CD4-positive, CD25-positive, alpha-beta regulatory T cell (primary cell): ENCODE measurements around the gene FXYD2. TPM values are rescaled to one million over a fixed set of nuclear protein-coding genes. Genes with fewer than 3 reads are reported as not detected.

Experiments used
- ATAC-seq, 2 donors: fragments of 150-1000 bp; cut with Tn5 transposase; one replicate each; pipeline ENCODE4 v1.10.0; 2021; ENCODE audit warnings: low read depth in 2 of 2, moderate number of reproducible peaks in 2 of 2, moderate library complexity in 1 of 2
- DNase-seq, 3 donors: peaks; one replicate each; pipeline versions ENCODE4 v3.0.0 to v3.0.0-alpha.2; 2012 to 2022; ENCODE audit warnings: mixed read lengths in 1 of 3
- H3K27ac ChIP-seq: one replicate; pipeline ENCODE4 v1.7.0; 2013; ENCODE audit warnings: mild to moderate bottlenecking, low read length; ENCODE audit not compliant: insufficient read depth, poor library complexity, severe bottlenecking
- H3K27me3 ChIP-seq: one replicate; pipeline ENCODE4 v1.7.0; 2013; ENCODE audit warnings: low read length; ENCODE audit not compliant: control insufficient read depth, insufficient read depth
- H3K36me3 ChIP-seq: one replicate; pipeline ENCODE4 v1.7.0; 2013; ENCODE audit warnings: mild to moderate bottlenecking, low read length, moderate library complexity; ENCODE audit not compliant: control insufficient read depth, insufficient read depth
- H3K4me1 ChIP-seq: 2 replicates; pipeline ENCODE4 v1.7.0; 2013; ENCODE audit warnings: mild to moderate bottlenecking, low read length; ENCODE audit not compliant: insufficient read depth, control insufficient read depth, poor library complexity, severe bottlenecking
- H3K4me3 ChIP-seq: one replicate; pipeline ENCODE4 v1.7.0; 2013; ENCODE audit warnings: low read depth, mild to moderate bottlenecking, low read length, moderate library complexity
- H3K9me3 ChIP-seq, 2 experiments: 1 replicate in 1 of 2; 2 replicates in 1 of 2; pipeline ENCODE4 v1.7.0; 2013; ENCODE audit warnings: low read length in 2 of 2, mild to moderate bottlenecking in 1 of 2, moderate library complexity in 1 of 2; ENCODE audit not compliant: control insufficient read depth in 2 of 2
- H3K27ac Mint-ChIP-seq, 3 donors: one replicate each; pipeline ENCODE4 v1.8.0; 2020 to 2022; ENCODE audit warnings: mild to moderate bottlenecking in 3 of 3, mixed read lengths in 3 of 3, moderate library complexity in 2 of 3
- H3K27me3 Mint-ChIP-seq: one replicate; pipeline ENCODE4 v1.8.0; 2022; ENCODE audit warnings: mild to moderate bottlenecking, mixed read lengths
- H3K36me3 Mint-ChIP-seq: one replicate; pipeline ENCODE4 v1.8.0; 2020; ENCODE audit warnings: mixed read lengths
- H3K4me1 Mint-ChIP-seq, 4 donors: one replicate each; pipeline ENCODE4 v1.8.0; 2020 to 2022; ENCODE audit warnings: mixed read lengths in 4 of 4, mild to moderate bottlenecking in 1 of 4
- H3K4me3 Mint-ChIP-seq, 4 donors: one replicate each; pipeline ENCODE4 v1.8.0; 2020 to 2022; ENCODE audit warnings: mild to moderate bottlenecking in 4 of 4, mixed read lengths in 4 of 4, moderate library complexity in 3 of 4
- H3K9me3 Mint-ChIP-seq, 7 donors: one replicate each; pipeline ENCODE4 v1.8.0; 2020 to 2022; ENCODE audit warnings: mixed read lengths in 7 of 7, mild to moderate bottlenecking in 3 of 7, moderate library complexity in 2 of 7
- polyA plus RNA-seq, 4 donors: library from polyadenylated mRNA; unstranded; fragments of 300-500 nt; fragmentation: Illumina TruSeq; gene quantifications; one replicate each; pipeline ENCODE4 v1.2.3, GENCODE V29; 2021
- total RNA-seq: library from RNA; stranded (reverse); gene quantifications from one replicate; pipeline ENCODE4 v1.2.3, GENCODE V29; 2022

The FXYD2 gene
- total and polyA plus RNA-seq, 5 donors from 2014 or later, result 4.0 to 88.9 (median 71.8) TPM

GRCh38 chr11:117855912-117856651, 31.5 kb upstream of the FXYD2 start:
- ATAC-seq (no peak), DNase-seq (no peak)
- H3K27ac Mint-ChIP-seq, result no peak overlapping the region
- no peaks in the 10 kb centered on the region for H3K4me1 ChIP-seq
- no peak overlapping the region for H3K4me3 ChIP-seq
- no peaks in the 10 kb centered on the region for H3K4me1 Mint-ChIP-seq
- no peak overlapping the region for H3K4me3 Mint-ChIP-seq
- peaks cover 9% of the 10 kb centered on the region for H3K27me3 ChIP-seq
- H3K36me3 ChIP-seq, result no peaks in the 10 kb centered on the region
- H3K27me3 Mint-ChIP-seq, result peaks cover 29% of the 10 kb centered on the region
- no peaks in the 10 kb centered on the region for H3K36me3 Mint-ChIP-seq
- no peaks in the 10 kb centered on the region for H3K9me3 ChIP-seq
- peaks cover 0 to 13% (median 3%) of the 10 kb centered on the region in 7 donors for H3K9me3 Mint-ChIP-seq
- H3K27ac ChIP-seq, result no peak overlapping the region

- Mint-ChIP-seq H3K36me3 (no peaks in the 10 kb centered on the region), H3K27me3 (peaks cover 30% of the 10 kb centered on the region), H3K4me1 (no peaks in the 10 kb centered on the region), H3K4me3 (no peak overlapping the region), H3K9me3 (peaks cover 0 to 13% (median 3%) of the 10 kb centered on the region in 7 donors), H3K27ac (no peak overlapping the region)
- no peaks in the 10 kb centered on the region for H3K4me1 ChIP-seq
- peaks cover 9% of the 10 kb centered on the region for H3K27me3 ChIP-seq
- H3K9me3 ChIP-seq, result no peaks in the 10 kb centered on the region
- no peak for DNase-seq
- H3K36me3 ChIP-seq, result no peaks in the 10 kb centered on the region
- H3K27ac ChIP-seq, result no peak overlapping the region
- no peak overlapping the region for H3K4me3 ChIP-seq
- ATAC-seq, result no peak
These were observed 30.8 kb upstream of the FXYD2 start for GRCh38 chr11:117855186-117855845.

- H3K4me3 ChIP-seq, result no peak overlapping the region
- no peak overlapping the region for H3K27ac ChIP-seq
- Mint-ChIP-seq H3K36me3 (no peaks in the 10 kb centered on the region), H3K4me3 (no peak overlapping the region), H3K4me1 (no peaks in the 10 kb centered on the region), H3K27me3 (peaks cover 39% of the 10 kb centered on the region), H3K27ac (peak overlapping the region in 1 of 3 donors; percentile 0), H3K9me3 (peaks cover 0 to 13% (median 3%) of the 10 kb centered on the region in 7 donors)
- peaks cover 9% of the 10 kb centered on the region for H3K27me3 ChIP-seq
- no peaks in the 10 kb centered on the region for H3K4me1 ChIP-seq
- no peaks in the 10 kb centered on the region for H3K36me3 ChIP-seq
- DNase-seq (no peak), ATAC-seq (no peak)
- no peaks in the 10 kb centered on the region for H3K9me3 ChIP-seq
These were observed 27.8 kb upstream of the FXYD2 start for GRCh38 chr11:117852309-117852708.

GRCh38 chr11:117851852-117852251, 27.3 kb upstream of the FXYD2 start:
- Mint-ChIP-seq H3K9me3 (peaks cover 0 to 13% (median 3%) of the 10 kb centered on the region in 7 donors), H3K4me1 (no peaks in the 10 kb centered on the region), H3K36me3 (no peaks in the 10 kb centered on the region), H3K4me3 (no peak overlapping the region), H3K27me3 (peaks cover 39% of the 10 kb centered on the region), H3K27ac (no peak overlapping the region)
- Histone ChIP-seq H3K36me3 (no peaks in the 10 kb centered on the region), H3K4me3 (no peak overlapping the region), H3K27ac (no peak overlapping the region), H3K9me3 (no peaks in the 10 kb centered on the region), H3K4me1 (no peaks in the 10 kb centered on the region), H3K27me3 (peaks cover 9% of the 10 kb centered on the region)
- DNase-seq (no peak), ATAC-seq (no peak)

- Histone ChIP-seq H3K4me1 (no peaks in the 10 kb centered on the region), H3K27ac (no peak overlapping the region), H3K4me3 (no peak overlapping the region), H3K9me3 (no peaks in the 10 kb centered on the region), H3K36me3 (no peaks in the 10 kb centered on the region), H3K27me3 (peaks cover 9% of the 10 kb centered on the region)
- H3K36me3 Mint-ChIP-seq, result no peaks in the 10 kb centered on the region
- peaks cover 37% of the 10 kb centered on the region for H3K27me3 Mint-ChIP-seq
- peaks cover 0 to 13% (median 3%) of the 10 kb centered on the region in 7 donors for H3K9me3 Mint-ChIP-seq
- no peak for DNase-seq
- ATAC-seq, result no peak
- H3K27ac Mint-ChIP-seq, result no peak overlapping the region
- no peaks in the 10 kb centered on the region for H3K4me1 Mint-ChIP-seq
- H3K4me3 Mint-ChIP-seq, result no peak overlapping the region
These were observed 26.6 kb upstream of the FXYD2 start for GRCh38 chr11:117851106-117851505.

- no peak overlapping the region for H3K4me3 Mint-ChIP-seq
- Histone ChIP-seq H3K27ac (no peak overlapping the region), H3K36me3 (no peaks in the 10 kb centered on the region), H3K27me3 (peaks cover 9% of the 10 kb centered on the region), H3K4me1 (no peaks in the 10 kb centered on the region), H3K9me3 (no peaks in the 10 kb centered on the region), H3K4me3 (no peak overlapping the region)
- no peak for ATAC-seq
- DNase-seq, result no peak
- peaks cover 0 to 2% (median 0%) of the 10 kb centered on the region in 4 donors for H3K4me1 Mint-ChIP-seq
- peak overlapping the region in 1 of 3 donors; percentile 5 for H3K27ac Mint-ChIP-seq
- peaks cover 39% of the 10 kb centered on the region for H3K27me3 Mint-ChIP-seq
- peaks cover 0 to 13% (median 3%) of the 10 kb centered on the region in 7 donors for H3K9me3 Mint-ChIP-seq
- H3K36me3 Mint-ChIP-seq, result no peaks in the 10 kb centered on the region
These were observed 25.4 kb upstream of the FXYD2 start for GRCh38 chr11:117849781-117850414.

GRCh38 chr11:117843666-117844484, 19.3 kb upstream of the FXYD2 start:
- no peaks in the 10 kb centered on the region for H3K9me3 ChIP-seq
- H3K27ac ChIP-seq, result no peak overlapping the region
- Mint-ChIP-seq H3K36me3 (no peaks in the 10 kb centered on the region), H3K9me3 (no peaks in the 10 kb centered on the region), H3K4me1 (peaks cover 0 to 12% (median 3%) of the 10 kb centered on the region in 4 donors), H3K4me3 (no peak overlapping the region), H3K27me3 (peaks cover 12% of the 10 kb centered on the region), H3K27ac (no peak overlapping the region)
- H3K4me1 ChIP-seq, result no peaks in the 10 kb centered on the region
- H3K36me3 ChIP-seq, result no peaks in the 10 kb centered on the region
- DNase-seq (peak; percentile 70 to 84 (median 80)), ATAC-seq (peak; percentile 78 to 79)
- no peak overlapping the region for H3K4me3 ChIP-seq
- H3K27me3 ChIP-seq, result no peaks in the 10 kb centered on the region
